Measurements from ENCODE around the gene SIN3B.

The SIN3B gene

GRCh38 chr19:16903347-16903746 lies 74.1 kb downstream of the SIN3B start:
- DNase-seq, result no peak

GRCh38 chr19:16904599-16904998 lies 75.4 kb downstream of the SIN3B start:
- no peak for DNase-seq

DNA sequence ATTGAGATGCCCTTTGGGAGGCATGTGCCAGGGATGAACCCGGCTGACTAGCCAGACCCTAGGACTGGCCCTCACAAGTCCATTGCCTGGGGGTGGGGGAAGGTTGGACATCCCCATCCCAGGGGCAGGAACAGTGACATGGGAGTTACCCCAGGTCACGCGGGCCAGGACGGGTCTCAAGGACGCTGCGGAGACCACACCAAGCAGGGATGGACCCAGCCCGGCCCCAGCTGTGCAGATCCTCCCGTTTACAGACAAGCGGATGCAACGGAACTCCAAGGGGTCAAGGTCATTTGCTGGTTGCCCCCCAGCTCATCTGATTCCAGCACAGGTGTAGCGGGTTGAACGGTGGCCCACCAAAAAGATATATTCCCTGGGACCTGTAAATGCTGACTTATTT lies 79.6 kb downstream of the SIN3B start:
- DNase-seq, result no peak

GRCh38 chr19:16911046-16911445 lies 81.8 kb downstream of the SIN3B start:
- no peak for DNase-seq

GRCh38 chr19:16912780-16913179 lies 83.6 kb downstream of the SIN3B start:
- no peak for DNase-seq

DNA sequence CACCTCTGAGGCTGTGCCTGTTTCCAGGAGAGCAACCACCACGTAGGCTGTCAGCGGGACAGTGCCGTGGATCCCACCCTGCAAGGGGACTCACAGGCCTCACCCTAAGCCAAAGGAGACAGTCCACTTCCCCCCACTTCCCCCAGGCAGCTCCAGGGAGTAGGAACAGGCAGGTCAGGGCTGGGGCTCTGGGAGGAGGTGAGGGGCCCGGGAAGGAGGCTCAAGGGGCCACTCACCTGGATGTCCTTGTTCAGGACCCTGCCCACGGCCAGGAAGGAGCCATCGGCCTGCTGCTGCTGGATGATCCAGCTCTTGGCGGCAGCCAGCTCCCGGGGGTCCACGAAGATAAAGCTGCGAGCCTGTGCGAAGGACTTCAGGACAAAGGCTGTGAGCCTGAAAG lies 85.2 kb downstream of the SIN3B start:
- DNase-seq, result no peak

DNA sequence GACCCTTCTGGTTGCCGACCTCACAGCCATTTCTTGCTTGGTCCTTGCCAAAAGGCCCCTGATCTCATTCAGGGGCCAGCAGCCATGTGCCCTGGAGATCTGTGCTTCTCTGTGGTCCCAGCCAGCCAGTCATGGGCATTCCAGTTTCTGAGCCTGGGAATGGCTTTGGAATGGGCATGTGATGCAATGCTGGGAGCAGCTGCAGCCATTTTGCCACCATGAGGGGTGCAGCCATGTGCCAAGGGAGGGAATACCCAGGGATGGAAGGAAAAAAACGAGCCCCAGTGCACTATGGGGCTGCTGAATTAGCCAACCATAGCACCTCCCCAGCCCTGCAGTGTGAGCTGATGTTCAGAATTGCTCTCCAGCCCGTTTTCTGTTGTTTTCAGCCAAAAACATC lies 85.9 kb downstream of the SIN3B start:
- DNase-seq, result no peak

GRCh38 chr19:16915734-16916133 lies 86.5 kb downstream of the SIN3B start:
- DNase-seq, result no peak

- DNase-seq, result no peak
Measured at GRCh38 chr19:16917401-16917800, 88.2 kb downstream of the SIN3B start.

GRCh38 chr19:16919496-16919895 lies 90.3 kb downstream of the SIN3B start:
- no peak for DNase-seq

DNA sequence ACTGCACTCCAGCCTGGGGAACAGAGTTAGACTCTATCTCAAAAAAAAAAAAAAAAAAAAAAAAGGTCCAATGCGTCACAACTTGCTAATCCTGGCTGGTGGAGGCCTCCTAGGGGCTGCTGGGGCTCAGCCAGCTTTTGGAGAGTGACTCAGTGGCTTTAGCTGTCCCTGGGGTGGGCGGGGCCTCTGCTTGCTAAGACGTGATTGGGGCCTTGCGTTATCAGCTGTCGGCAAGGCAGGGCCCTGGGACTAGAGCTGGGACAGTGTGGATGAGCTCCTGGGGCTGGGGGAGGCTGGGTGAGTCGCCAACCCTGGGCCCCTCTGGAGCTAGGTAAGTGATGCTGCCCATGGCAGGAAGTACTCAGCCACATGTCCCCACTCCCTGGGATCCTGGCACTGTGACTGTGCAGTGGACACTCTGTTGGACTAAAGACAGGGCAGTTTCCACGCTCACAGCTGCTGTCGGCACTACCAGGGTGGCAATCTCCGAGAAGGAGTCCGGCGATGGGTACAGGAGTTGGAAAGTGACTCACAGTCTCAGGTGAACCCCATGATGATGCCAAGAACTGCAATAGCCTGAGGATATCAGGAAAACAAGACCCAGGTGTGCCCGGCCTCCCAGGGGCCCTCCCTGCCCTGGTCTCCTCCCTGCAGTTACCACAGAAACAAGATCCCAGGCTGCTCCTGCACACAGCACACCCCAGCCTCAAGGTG lies 91.8 kb downstream of the SIN3B start:
- DNase-seq, result no peak

- DNase-seq, result no peak
Measured at GRCh38 chr19:16921766-16922591, 92.8 kb downstream of the SIN3B start.

DNA sequence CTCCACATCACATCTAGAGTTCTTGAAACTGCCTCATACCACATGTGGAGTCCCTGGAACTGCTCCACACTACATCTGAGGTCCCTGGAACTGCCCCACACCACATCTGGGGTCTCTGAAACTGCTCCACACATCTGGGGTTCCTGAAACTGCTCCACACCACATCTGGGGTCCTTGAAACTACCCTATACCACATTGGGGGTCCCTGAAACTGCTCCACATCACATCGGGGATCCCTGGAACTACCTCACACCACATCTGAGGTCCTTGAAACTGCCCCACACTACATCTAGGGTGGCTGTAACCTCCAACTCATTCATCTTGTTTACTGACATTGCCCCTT lies 93.4 kb downstream of the SIN3B start:
- DNase-seq, result no peak

GRCh38 chr19:16922949-16923348 lies 93.8 kb downstream of the SIN3B start:
- no peak for DNase-seq

GRCh38 chr19:16927883-16928282 lies 98.7 kb downstream of the SIN3B start:
- DNase-seq, result no peak

DNA sequence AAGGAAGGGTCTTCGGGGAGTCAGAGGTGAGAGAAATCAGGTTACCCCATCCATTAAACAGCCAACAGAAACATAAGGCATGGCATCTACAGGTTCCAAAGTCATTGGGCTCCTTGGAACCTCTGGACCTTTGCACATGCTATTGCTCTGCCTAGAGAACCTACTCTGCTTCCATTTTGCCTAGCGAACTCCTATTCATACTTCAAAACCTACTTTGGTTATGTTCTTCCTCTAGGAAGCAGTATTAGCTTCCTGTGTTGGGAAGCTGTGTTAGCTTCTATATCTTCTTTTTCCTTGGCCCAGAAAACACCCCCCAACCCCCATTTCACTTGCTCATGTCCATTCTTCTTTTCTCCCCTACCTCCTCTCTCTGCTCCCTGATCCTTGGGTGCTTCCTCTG lies 99.2 kb downstream of the SIN3B start:
- DNase-seq, result no peak

GRCh38 chr19:16928916-16929315 lies 99.7 kb downstream of the SIN3B start:
- no peak for DNase-seq

All from hypothalamus (tissue), 51 donors.